GM12874 (cell line): Measurements from ENCODE around the gene KIAA1328.
A peak's percentile ranks its signal among the peaks of the same experiment; 100 is the strongest.

Source experiments
- CTCF ChIP-seq: IDR thresholded peaks from 2 replicates; pipeline ENCODE4 v1.5.1; 2011; ENCODE audit warnings: low read depth, mild to moderate bottlenecking, control low read depth, low read length, moderate library complexity; ENCODE audit not compliant: insufficient read depth

Gene KIAA1328

GRCh38 chr18:36805105-36805504 lies 23.8 kb upstream of the KIAA1328 start:
- TF ChIP-seq CTCF, result no peak

- no peak for TF ChIP-seq CTCF
Measured at GRCh38 chr18:36808681-36809080, 20.2 kb upstream of the KIAA1328 start.

- peak; percentile 62 for TF ChIP-seq CTCF
Measured at GRCh38 chr18:36809590-36810381, 19.1 kb upstream of the KIAA1328 start.

- TF ChIP-seq CTCF, result no peak
Measured at GRCh38 chr18:36811430-36811829, 17.5 kb upstream of the KIAA1328 start.

GRCh38 chr18:36811955-36812354 lies 17.0 kb upstream of the KIAA1328 start:
- no peak for TF ChIP-seq CTCF

GRCh38 chr18:36812678-36813077 lies 16.2 kb upstream of the KIAA1328 start:
- TF ChIP-seq CTCF, result no peak

GRCh38 chr18:36813101-36813775 lies 15.7 kb upstream of the KIAA1328 start:
- no peak for TF ChIP-seq CTCF
